H1 (cell line): ENCODE data around the gene SON. TPM values are rescaled to one million over a fixed set of nuclear protein-coding genes. Genes with fewer than 3 reads are reported as not detected.

Experiments
- CHD1 ChIP-seq: IDR thresholded peaks from 2 replicates; pipeline ENCODE4 v1.6.1; 2012; ENCODE audit warnings: low read depth, low read length, improper control_type of control experiment
- polyA plus RNA-seq, 7 experiments: library from polyadenylated mRNA; depleted of rRNA in 3 of 7; stranded (reverse) in 5 of 7; unstranded in 2 of 7; fragments of >200 nt in 5 of 7; fragments of 200-250 nt in 2 of 7; gene quantifications; 1 replicate in 5 of 7; 2 replicates in 1 of 7; 4 replicates in 1 of 7; pipeline versions ENCODE4 v1.2.1 to v1.2.3, GENCODE V29; 2011 to 2013; ENCODE audit warnings: missing spikeins in 2 of 7, mixed read lengths in 2 of 7
- total RNA-seq: library from RNA; stranded (reverse); fragmentation: NEBNext Ultra II Directional; extraction: Animal tissue kit (Norgen Biotek cat#: 25700); gene quantifications from 2 replicates; pipeline ENCODE4 v1.2.1, GENCODE V29; 2021

SON gene
- total and polyA plus RNA-seq, 2 of the 8 experiments (the other 6 are each of a cell fraction or from before 2014, with no cell fraction given) = 122 to 274 TPM

DNA sequence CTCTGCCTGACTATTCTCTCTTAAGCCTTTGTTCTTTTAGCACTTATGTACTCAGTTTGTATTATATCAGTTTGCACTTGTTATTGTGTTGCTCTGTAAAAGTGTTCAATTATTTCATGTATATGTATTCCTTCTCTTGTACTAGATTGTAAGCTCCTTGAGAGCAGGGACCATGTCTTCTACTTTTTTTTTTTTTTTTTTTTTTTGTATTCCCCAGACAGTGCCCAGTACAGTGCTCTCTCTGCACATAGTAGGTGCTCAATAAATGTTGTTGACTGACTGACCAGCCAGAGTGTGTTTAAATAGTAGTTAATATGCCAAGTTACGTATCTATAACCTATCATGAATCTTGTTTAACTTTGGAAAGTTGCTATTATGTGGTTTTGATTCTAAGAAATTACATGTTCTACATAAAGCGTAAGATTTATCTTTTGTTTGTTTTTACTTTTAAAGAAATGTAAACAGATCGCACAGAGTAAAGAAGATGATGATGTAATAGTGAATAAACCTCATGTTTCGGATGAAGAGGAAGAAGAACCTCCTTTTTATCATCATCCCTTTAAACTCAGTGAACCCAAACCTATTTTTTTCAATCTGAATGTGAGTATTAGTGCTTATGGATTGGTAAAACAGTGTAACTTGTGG, 16.1 kb downstream of the SON start (continued):
- TF ChIP-seq CHD1 = no peak
